H1 (cell line): ENCODE data around the gene PCSK4. TPM values are rescaled to one million over a fixed set of nuclear protein-coding genes. Genes with fewer than 3 reads are reported as not detected.

Source experiments
- CTCF ChIA-PET: fragments of 300-600 bp; sonication (Branson Sonifier 250); formaldehyde crosslinking; loops from one replicate; lab custom pipeline; 2021; ENCODE audit not compliant: partially characterized antibody; lab: Charles Lee
- POLR2A ChIA-PET: fragments of 300-600 bp; sonication (Branson Sonifier 250); formaldehyde crosslinking; loops from one replicate; lab custom pipeline; 2021; ENCODE audit warnings: inconsistent platforms; ENCODE audit not compliant: partially characterized antibody; lab: Charles Lee
- DNase-seq, 2 experiments: peaks; one replicate each; pipeline versions ENCODE4 v3.0.0 to v3.0.0-alpha.2; 2010 to 2022; ENCODE audit warnings: low spot score in 2 of 2, low read depth in 1 of 2, mixed read lengths in 1 of 2
- FAIRE-seq: peaks from 2 replicates; lab custom pipeline; 2011; peaks lifted over from hg19 to GRCh38; lab: Jason Lieb, UNC
- H2AFZ ChIP-seq: 2 replicates; pipeline ENCODE4 v1.8.1; 2012; ENCODE audit warnings: low read length, inconsistent platforms
- H2AK5ac ChIP-seq: 2 replicates; pipeline ENCODE4 v1.6.1; 2013; ENCODE audit warnings: low read depth, low read length
- H2BK120ac ChIP-seq: replicated peaks from 2 replicates; pipeline ENCODE3; 2013; ENCODE audit warnings: low read depth, low read length, inconsistent platforms
- H2BK12ac ChIP-seq: 2 replicates; pipeline ENCODE4 v1.6.1; 2013; ENCODE audit warnings: low read depth, low read length
- H2BK15ac ChIP-seq: 2 replicates; pipeline ENCODE4 v1.6.1; 2013; ENCODE audit warnings: low read length
- H2BK20ac ChIP-seq: 2 replicates; pipeline ENCODE4 v1.6.1; 2013; ENCODE audit warnings: low read length
- H2BK5ac ChIP-seq: 2 replicates; pipeline ENCODE4 v1.6.1; 2013; ENCODE audit warnings: low read depth, low read length
- H3K14ac ChIP-seq: 2 replicates; pipeline ENCODE4 v1.6.1; 2013; ENCODE audit warnings: inconsistent platforms; ENCODE audit not compliant: insufficient read length
- H3K18ac ChIP-seq: 2 replicates; pipeline ENCODE4 v1.6.1; 2013; ENCODE audit warnings: low read length; ENCODE audit errors: extremely low read depth
- H3K23ac ChIP-seq: 2 replicates; pipeline ENCODE4 v1.6.1; 2013; ENCODE audit warnings: inconsistent platforms; ENCODE audit not compliant: insufficient read length
- H3K23me2 ChIP-seq: 2 replicates; pipeline ENCODE4 v1.6.1; 2013; ENCODE audit warnings: low read depth, low read length
- H3K27ac ChIP-seq: 2 replicates; pipeline ENCODE4 v1.6.1; 2011; ENCODE audit warnings: low read depth, low read length, inconsistent platforms
- H3K27me3 ChIP-seq, 4 experiments: replicated peaks in 1 of 4; 1 replicate in 1 of 4; 2 replicates in 3 of 4; pipeline versions ENCODE4 v1.6.1 to v1.8.1; 2011 to 2013; ENCODE audit warnings: low read length in 3 of 4, mild to moderate bottlenecking in 3 of 4, inconsistent platforms in 2 of 4, mixed read lengths in 2 of 4, moderate library complexity in 1 of 4; ENCODE audit not compliant: control insufficient read depth in 3 of 4, insufficient read depth in 3 of 4; ENCODE audit errors: extremely low read depth in 1 of 4
- H3K36me3 ChIP-seq, 4 experiments: 2 replicates each; pipeline versions ENCODE4 v1.6.1 to v1.8.1; 2011 to 2013; ENCODE audit warnings: mild to moderate bottlenecking in 4 of 4, low read length in 3 of 4, moderate library complexity in 2 of 4, control low read depth in 1 of 4, inconsistent platforms in 1 of 4; ENCODE audit not compliant: insufficient read depth in 4 of 4, control insufficient read depth in 2 of 4
- H3K4ac ChIP-seq: replicated peaks from 2 replicates; pipeline ENCODE3; 2013; ENCODE audit warnings: low read length, low read depth, mixed read lengths, inconsistent platforms; ENCODE audit not compliant: insufficient read length
- H3K4me1 ChIP-seq, 4 experiments: replicated peaks in 1 of 4; 1 replicate in 1 of 4; 2 replicates in 3 of 4; pipeline versions ENCODE4 v1.6.1 to v1.8.1; 2011 to 2013; ENCODE audit warnings: low read length in 3 of 4, inconsistent platforms in 2 of 4, mixed read lengths in 1 of 4; ENCODE audit not compliant: insufficient read depth in 4 of 4, control insufficient read depth in 3 of 4
- H3K4me2 ChIP-seq, 2 experiments: 2 replicates each; pipeline versions ENCODE4 v1.6.1 to v1.8.1; 2011 to 2013; ENCODE audit warnings: low read depth in 2 of 2, low read length in 2 of 2, control low read depth in 1 of 2, inconsistent platforms in 1 of 2, mild to moderate bottlenecking in 1 of 2; ENCODE audit not compliant: insufficient read depth in 1 of 2
- H3K4me3 ChIP-seq, 4 experiments: fragments of 200-600, 300-600 bp in 1 of 4; sonication (generic), shearing (Covaris generic), sonication (Bioruptor Twin) in 1 of 4; 2 replicates each; pipeline versions ENCODE4 v1.5.1 to v1.8.1; 2011 to 2016; ENCODE audit warnings: low read length in 4 of 4, low read depth in 3 of 4, control low read depth in 2 of 4, inconsistent platforms in 2 of 4, mild to moderate bottlenecking in 2 of 4, mixed read lengths in 1 of 4, moderate library complexity in 1 of 4; ENCODE audit not compliant: insufficient read depth in 2 of 4; ENCODE audit errors: extremely low read depth in 1 of 4
- H3K56ac ChIP-seq: replicated peaks from 2 replicates; pipeline ENCODE3; 2013; ENCODE audit warnings: low read depth, mild to moderate bottlenecking, mixed read lengths, low read length, inconsistent platforms; ENCODE audit not compliant: insufficient read length
- H3K79me1 ChIP-seq: 2 replicates; pipeline ENCODE4 v1.6.1; 2013; ENCODE audit warnings: low read depth, low read length, control low read depth
- H3K79me2 ChIP-seq, 2 experiments: 2 replicates each; pipeline versions ENCODE4 v1.6.1 to v1.8.1; 2012 to 2013; ENCODE audit warnings: low read length in 2 of 2, mild to moderate bottlenecking in 2 of 2, inconsistent platforms in 1 of 2; ENCODE audit not compliant: insufficient read depth in 2 of 2, control insufficient read depth in 1 of 2
- H3K9ac ChIP-seq, 4 experiments: replicated peaks in 1 of 4; 1 replicate in 1 of 4; 2 replicates in 3 of 4; pipeline versions ENCODE4 v1.6.1 to v1.8.1; 2011 to 2013; ENCODE audit warnings: low read depth in 3 of 4, low read length in 3 of 4, control low read depth in 2 of 4, mild to moderate bottlenecking in 2 of 4, moderate library complexity in 2 of 4, inconsistent platforms in 1 of 4; ENCODE audit errors: extremely low read depth in 1 of 4
- H3K9me3 ChIP-seq, 2 experiments: 2 replicates each; pipeline versions ENCODE4 v1.6.1 to v1.8.1; 2012 to 2013; ENCODE audit warnings: mild to moderate bottlenecking in 2 of 2, moderate library complexity in 2 of 2, control low read depth in 1 of 2, inconsistent platforms in 1 of 2, low read depth in 1 of 2, low read length in 1 of 2, mixed read lengths in 1 of 2; ENCODE audit not compliant: insufficient read depth in 2 of 2
- H4K20me1 ChIP-seq, 2 experiments: replicated peaks in 1 of 2; 2 replicates each; pipeline versions ENCODE3 to v1.8.1; 2011 to 2013; ENCODE audit warnings: inconsistent platforms in 2 of 2, low read length in 2 of 2, mild to moderate bottlenecking in 1 of 2; ENCODE audit not compliant: insufficient read depth in 2 of 2, control insufficient read depth in 1 of 2
- H4K5ac ChIP-seq: 2 replicates; pipeline ENCODE4 v1.6.1; 2013; ENCODE audit warnings: low read length, low read depth, mixed read lengths, inconsistent platforms; ENCODE audit not compliant: insufficient read length
- H4K8ac ChIP-seq: 2 replicates; pipeline ENCODE4 v1.8.0; 2013; ENCODE audit warnings: mild to moderate bottlenecking, moderate library complexity, low read length, inconsistent platforms; ENCODE audit not compliant: insufficient read depth; ENCODE audit errors: extremely low read depth
- H4K91ac ChIP-seq: replicated peaks from 2 replicates; pipeline ENCODE3; 2013; ENCODE audit warnings: low read length, mixed read lengths, inconsistent platforms; ENCODE audit not compliant: insufficient read length
- CHD2 ChIP-seq: IDR thresholded peaks from 2 replicates; pipeline ENCODE4 v1.6.1; 2012; ENCODE audit warnings: low read length, improper control_type of control experiment
- EP300 ChIP-seq, 2 experiments: IDR thresholded peaks; 1 replicate in 1 of 2; 2 replicates in 1 of 2; pipeline ENCODE4 v1.6.1; 2011 to 2012; ENCODE audit warnings: low read depth in 2 of 2, low read length in 2 of 2, mild to moderate bottlenecking in 2 of 2, borderline replicate concordance in 1 of 2, inconsistent platforms in 1 of 2, moderate library complexity in 1 of 2
- FOSL1 ChIP-seq: IDR thresholded peaks from 2 replicates; pipeline ENCODE4 v1.6.1; 2011; ENCODE audit warnings: mild to moderate bottlenecking, low read depth, low read length, moderate library complexity; ENCODE audit not compliant: insufficient read depth
- GABPA ChIP-seq: IDR thresholded peaks from 2 replicates; pipeline ENCODE4 v1.6.1; 2011; ENCODE audit warnings: mild to moderate bottlenecking, low read length, moderate library complexity, borderline replicate concordance; ENCODE audit not compliant: insufficient read depth
- NANOG ChIP-seq: IDR thresholded peaks from 2 replicates; pipeline ENCODE4 v1.6.1; 2011; ENCODE audit warnings: low read length, low read depth, mild to moderate bottlenecking, inconsistent platforms; ENCODE audit not compliant: insufficient read depth, poor library complexity, severe bottlenecking
- NRF1 ChIP-seq: IDR thresholded peaks from 2 replicates; pipeline ENCODE4 v1.6.1; 2011; ENCODE audit warnings: mild to moderate bottlenecking, low read depth, low read length, improper control_type of control experiment
- POLR2AphosphoS5 ChIP-seq: IDR thresholded peaks from 2 replicates; pipeline ENCODE4 v1.6.1; 2011; ENCODE audit warnings: low read depth, low read length
- RFX5 ChIP-seq: IDR thresholded peaks from 2 replicates; pipeline ENCODE4 v1.6.1; 2011; ENCODE audit warnings: low read depth, low read length, improper control_type of control experiment, borderline replicate concordance
- SUZ12 ChIP-seq: fragments of 200-600 bp; sonication (generic); IDR thresholded peaks from 2 replicates; pipeline ENCODE4 v1.6.1; 2012; ENCODE audit warnings: mild to moderate bottlenecking, inconsistent platforms, low read length, moderate library complexity, mixed read lengths
- TAF1 ChIP-seq: IDR thresholded peaks from 2 replicates; pipeline ENCODE4 v1.6.1; 2011; ENCODE audit warnings: mild to moderate bottlenecking, low read depth, low read length
- TBP ChIP-seq: IDR thresholded peaks from 2 replicates; pipeline ENCODE4 v1.6.1; 2011; ENCODE audit warnings: low read depth, low read length, improper control_type of control experiment
- TEAD4 ChIP-seq: IDR thresholded peaks from 2 replicates; pipeline ENCODE4 v1.6.1; 2012; ENCODE audit warnings: low read depth, low read length, inconsistent platforms, mixed read lengths
- YY1 ChIP-seq: IDR thresholded peaks from 2 replicates; pipeline ENCODE4 v1.6.1; 2011; ENCODE audit warnings: low read depth, mild to moderate bottlenecking, low read length
- WGBS, 2 experiments: shearing (Covaris generic) in 1 of 2; methylation state at CpG; one replicate each; pipeline versions ENCODE4 v1.1.6 to v1.1.7; 2013 to 2015; ENCODE audit warnings: low lambda C conversion rate in 2 of 2, mixed read lengths in 2 of 2, inconsistent platforms in 1 of 2, low coverage in 1 of 2, missing lambda C conversion rate in 1 of 2; ENCODE audit not compliant: insufficient replicate concordance in 2 of 2, insufficient coverage in 1 of 2, insufficient read length in 1 of 2; ENCODE audit errors: extremely low coverage in 1 of 2, missing lambda C conversion rate in 1 of 2; 5-methylcytosine and 5-hydroxymethylcytosine counted together
- polyA plus RNA-seq, 7 experiments: library from polyadenylated mRNA; depleted of rRNA in 3 of 7; stranded (reverse) in 5 of 7; unstranded in 2 of 7; fragments of >200 nt in 5 of 7; fragments of 200-250 nt in 2 of 7; gene quantifications; 1 replicate in 5 of 7; 2 replicates in 1 of 7; 4 replicates in 1 of 7; pipeline versions ENCODE4 v1.2.1 to v1.2.3, GENCODE V29; 2011 to 2013; ENCODE audit warnings: missing spikeins in 2 of 7, mixed read lengths in 2 of 7
- total RNA-seq: library from RNA; stranded (reverse); fragmentation: NEBNext Ultra II Directional; extraction: Animal tissue kit (Norgen Biotek cat#: 25700); gene quantifications from 2 replicates; pipeline ENCODE4 v1.2.1, GENCODE V29; 2021

The PCSK4 gene
- total and polyA plus RNA-seq, 2 of the 8 experiments (the other 6 are each of a cell fraction or from before 2014, with no cell fraction given), result 9.8 to 10.7 TPM

GRCh38 chr19:1468274-1468820 is 21.8 kb downstream of the PCSK4 start:
- Histone ChIP-seq H3K27ac (no peak overlapping the region), H2AK5ac (no peak overlapping the region), H4K91ac (no peak overlapping the region), H2BK120ac (no peak overlapping the region), H3K79me2 (no peaks in the 10 kb centered on the region), H2BK20ac (no peak overlapping the region), H3K27me3 (peaks cover 66 to 94% (median 90%) of the 10 kb centered on the region in 4 experiments), H4K5ac (no peak overlapping the region), H2AFZ (no peak overlapping the region), H3K79me1 (no peaks in the 10 kb centered on the region), H4K20me1 (peaks cover 20 to 52% of the 10 kb centered on the region in 2 experiments), H3K14ac (no peak overlapping the region), H3K23ac (no peak overlapping the region), H3K4me3 (peak overlapping the region in 1 of 4 experiments; percentile 51; a peak in 2 of 8 replicates), H3K18ac (no peak overlapping the region; the same call in 1 of the 2 replicates), H3K36me3 (peaks cover 0 to 41% (median 0%) of the 10 kb centered on the region in 4 experiments; a peak in 2 of 8 replicates), H3K56ac (no peak overlapping the region), H3K9ac (no peak overlapping the region), H2BK12ac (no peak overlapping the region), H3K4me1 (peaks cover 0 to 51% (median 28%) of the 10 kb centered on the region in 4 experiments; a peak in 5 of 7 replicates), H2BK5ac (no peak overlapping the region), H3K23me2 (peaks cover 13% of the 10 kb centered on the region; the same call in 1 of the 2 replicates), H3K4ac (no peak overlapping the region), H2BK15ac (no peak overlapping the region), H3K9me3 (peaks cover 0 to 7% of the 10 kb centered on the region in 2 experiments; a peak in 1 of 4 replicates), H4K8ac (peak overlapping the region; percentile 92; the same call in 1 of the 2 replicates), H3K4me2 (peak overlapping the region; percentile 64 to 86)
- ChIA-PET POLR2A (interaction anchor here (0.6 to 5.5 kb wide), 11 partner anchors 7 to 199 kb away, joined by 3 to 72 read pairs (median 5); partner anchors contain the start of gene CIRBP), CTCF (interaction anchor here (0.9 to 5.5 kb wide), 5 partner anchors 9 to 41 kb away, joined by 3 to 53 read pairs (median 13); no protein-coding TSS in a partner anchor)
- DNase-seq (no peak), FAIRE-seq (no peak)
- 32% methylated on average over 29 of the region's 49 CpGs; no CpG with 5 or more reads in 1 of the 2 experiments for WGBS, 2 experiments
- TF ChIP-seq EP300 (IDR thresholded peaks at IDR 0.05; ENCODE audit: borderline replicate concordance in 1 of 2, low read depth in 2 of 2, low read length in 2 of 2) (no peak), NRF1 (no peak), NANOG (no peak), CHD2 (no peak), SUZ12 (peak; percentile 81; the same call in 1 of the 2 replicates), YY1 (no peak), POLR2AphosphoS5 (0 out of 2 replicates have a peak, but pooled peaks have one; percentile 22), TBP (no peak), TAF1 (no peak), GABPA (0 out of 2 replicates have a peak, but pooled peaks have one; percentile 12), TEAD4 (no peak), RFX5 (no peak), FOSL1 (no peak)
